Gastrocnemius medialis (tissue), 4 donors: Measurements from ENCODE around the gene DPP10. TPM values are rescaled to one million over a fixed set of nuclear protein-coding genes. Genes with fewer than 3 reads are reported as not detected.

ENCODE experiments used
- ATAC-seq, 2 donors: fragments of 150-250 bp; one replicate each; pipeline ENCODE4 v1.9.1; 2016
- DNase-seq, 2 donors: peaks; one replicate each; pipeline ENCODE4 v3.0.0-alpha.2; 2019
- H3K27ac ChIP-seq, 4 donors: fragments of 200-600 bp; sonication (generic); 1 replicate in 1 of 4; 2 replicates in 3 of 4; pipeline ENCODE4 v1.5.1; 2016 to 2018; ENCODE audit warnings: mild to moderate bottlenecking in 2 of 4, moderate library complexity in 1 of 4
- H3K27me3 ChIP-seq, 3 donors: fragments of 200-600 bp; sonication (generic) in 2 of 3; 1 replicate in 1 of 3; 2 replicates in 2 of 3; pipeline versions ENCODE4 v1.5.1 to v1.6.0; 2016 to 2019; ENCODE audit warnings: mild to moderate bottlenecking in 1 of 3, moderate library complexity in 1 of 3
- H3K36me3 ChIP-seq, 2 donors: fragments of 200-600 bp; sonication (generic) in 1 of 2; one replicate each; pipeline ENCODE4 v1.5.1; 2017 to 2018
- H3K4me1 ChIP-seq, 2 donors: fragments of 200-600 bp; sonication (generic) in 1 of 2; one replicate each; pipeline ENCODE4 v1.5.1; 2016 to 2017; ENCODE audit warnings: mild to moderate bottlenecking in 2 of 2
- H3K4me3 ChIP-seq, 4 donors: fragments of 200-600 bp; sonication (generic) in 3 of 4; 1 replicate in 1 of 4; 2 replicates in 3 of 4; pipeline ENCODE4 v1.5.1; 2016 to 2019; ENCODE audit warnings: mild to moderate bottlenecking in 2 of 4
- H3K9me3 ChIP-seq, 3 donors: fragments of 200-600 bp; sonication (generic) in 2 of 3; 1 replicate in 1 of 3; 2 replicates in 2 of 3; pipeline ENCODE4 v1.5.1; 2016 to 2019
- POLR2A ChIP-seq, 2 donors: fragments of 450-650 bp; IDR thresholded peaks; one replicate each; pipeline ENCODE4 v1.6.1; 2017; ENCODE audit warnings: antibody characterized with exemption in 2 of 2, mild to moderate bottlenecking in 2 of 2, moderate library complexity in 2 of 2
- in situ Hi-C, 4 donors: fragments of 200-750 bp; cut with MboI; loops; one replicate each; pipeline versions ENCODE4 v1.15.0 to v1.8.0; 2017; ENCODE audit warnings: low sequenced_read_pairs in 4 of 4
- intact Hi-C: fragments of 100-400 bp; cut with DNase I; formaldehyde crosslinking; loops from one replicate; pipeline ENCODE4 v1.15.1; 2023; ENCODE audit warnings: low total_unique reads
- total RNA-seq, 4 donors: library from RNA; depleted of rRNA; stranded (reverse); fragments of >200 nt; gene quantifications; one replicate each; pipeline versions ENCODE4 v1.1.0 to v1.2.3, GENCODE V29; 2016
- TF ChIP-seq, protein P1 (sequence below), 5 experiments: fragments of 450-650 bp in 3 of 5; fragments of 200-600 bp in 2 of 5; sonication (generic) in 2 of 5; IDR thresholded peaks in 4 of 5; conservative IDR thresholded peaks in 1 of 5; 1 replicate in 4 of 5; 2 replicates in 1 of 5; pipeline ENCODE4 v1.5.1; 2016 to 2019; ENCODE audit warnings: antibody characterized with exemption in 5 of 5, mild to moderate bottlenecking in 3 of 5, moderate library complexity in 3 of 5

The DPP10 gene
- total RNA-seq, 4 donors from 2014 or later: not detected

DNA sequence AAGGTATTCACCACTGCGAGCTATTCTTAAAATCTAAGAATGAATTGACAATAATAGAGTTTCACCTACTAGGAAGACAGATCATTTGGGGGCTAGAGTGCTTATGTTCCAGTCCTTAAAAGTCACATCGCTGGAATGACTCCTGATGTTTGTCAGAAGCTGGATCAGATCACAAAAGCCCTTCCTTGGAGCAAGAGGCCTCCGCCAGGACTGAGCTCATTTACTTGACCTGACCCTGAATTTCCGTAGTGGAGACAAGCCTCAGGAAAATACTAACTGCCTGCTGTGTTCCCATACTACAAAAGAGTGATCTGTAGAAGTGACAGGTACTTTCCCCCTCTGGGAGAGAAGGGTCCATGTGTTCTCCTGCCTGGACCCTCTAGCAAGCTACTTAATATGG lies 483.9 kb downstream of the DPP10 start:
- no peaks in the 10 kb centered on the region for H3K4me1 ChIP-seq
- no peak overlapping the region for H3K4me3 ChIP-seq
- in situ Hi-C loops: no loop called here
- TF ChIP-seq, protein P1, sequence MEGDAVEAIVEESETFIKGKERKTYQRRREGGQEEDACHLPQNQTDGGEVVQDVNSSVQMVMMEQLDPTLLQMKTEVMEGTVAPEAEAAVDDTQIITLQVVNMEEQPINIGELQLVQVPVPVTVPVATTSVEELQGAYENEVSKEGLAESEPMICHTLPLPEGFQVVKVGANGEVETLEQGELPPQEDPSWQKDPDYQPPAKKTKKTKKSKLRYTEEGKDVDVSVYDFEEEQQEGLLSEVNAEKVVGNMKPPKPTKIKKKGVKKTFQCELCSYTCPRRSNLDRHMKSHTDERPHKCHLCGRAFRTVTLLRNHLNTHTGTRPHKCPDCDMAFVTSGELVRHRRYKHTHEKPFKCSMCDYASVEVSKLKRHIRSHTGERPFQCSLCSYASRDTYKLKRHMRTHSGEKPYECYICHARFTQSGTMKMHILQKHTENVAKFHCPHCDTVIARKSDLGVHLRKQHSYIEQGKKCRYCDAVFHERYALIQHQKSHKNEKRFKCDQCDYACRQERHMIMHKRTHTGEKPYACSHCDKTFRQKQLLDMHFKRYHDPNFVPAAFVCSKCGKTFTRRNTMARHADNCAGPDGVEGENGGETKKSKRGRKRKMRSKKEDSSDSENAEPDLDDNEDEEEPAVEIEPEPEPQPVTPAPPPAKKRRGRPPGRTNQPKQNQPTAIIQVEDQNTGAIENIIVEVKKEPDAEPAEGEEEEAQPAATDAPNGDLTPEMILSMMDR (IDR thresholded peaks at IDR 0.05 in 4 of 5, conservative IDR thresholded peaks at IDR 0.05 in 1 of 5): no peak
- TF ChIP-seq POLR2A (IDR thresholded peaks at IDR 0.05): no peak
- no peaks in the 10 kb centered on the region for H3K36me3 ChIP-seq
- no peaks in the 10 kb centered on the region for H3K27me3 ChIP-seq
- no peak for DNase-seq
- no peak for ATAC-seq
- intact Hi-C loops: no loop called here
- H3K27ac ChIP-seq: no peak overlapping the region
- no peaks in the 10 kb centered on the region for H3K9me3 ChIP-seq

DNA sequence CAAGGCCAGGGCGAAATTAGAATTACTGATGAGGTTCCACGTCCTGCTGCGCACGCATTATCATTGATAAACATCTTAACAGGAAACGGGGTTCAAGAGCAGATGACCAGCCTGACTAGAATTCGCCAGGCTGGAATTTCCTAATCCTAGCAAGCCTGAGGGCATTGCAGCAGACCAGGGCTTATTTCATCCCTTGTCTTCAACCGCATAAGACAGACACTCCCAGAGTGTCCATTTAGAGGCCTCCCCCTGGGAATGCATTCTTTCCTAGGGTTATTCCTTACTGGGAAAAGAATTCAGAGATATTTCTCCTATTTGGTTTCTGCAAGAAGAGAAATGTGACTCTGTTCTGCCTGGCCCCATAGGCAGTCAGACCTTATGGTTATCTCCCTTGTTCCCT lies 486.8 kb downstream of the DPP10 start:
- Histone ChIP-seq H3K27me3 (no peaks in the 10 kb centered on the region), H3K27ac (no peak overlapping the region), H3K9me3 (no peaks in the 10 kb centered on the region), H3K4me3 (no peak overlapping the region), H3K4me1 (no peaks in the 10 kb centered on the region), H3K36me3 (no peaks in the 10 kb centered on the region)
- DNase-seq (no peak), ATAC-seq (no peak)
- no peak for TF ChIP-seq POLR2A (IDR thresholded peaks at IDR 0.05)
- TF ChIP-seq, protein P1 (IDR thresholded peaks at IDR 0.05 in 4 of 5, conservative IDR thresholded peaks at IDR 0.05 in 1 of 5): no peak
- intact Hi-C loops: no loop called here
- in situ Hi-C loops: no loop called here

DNA sequence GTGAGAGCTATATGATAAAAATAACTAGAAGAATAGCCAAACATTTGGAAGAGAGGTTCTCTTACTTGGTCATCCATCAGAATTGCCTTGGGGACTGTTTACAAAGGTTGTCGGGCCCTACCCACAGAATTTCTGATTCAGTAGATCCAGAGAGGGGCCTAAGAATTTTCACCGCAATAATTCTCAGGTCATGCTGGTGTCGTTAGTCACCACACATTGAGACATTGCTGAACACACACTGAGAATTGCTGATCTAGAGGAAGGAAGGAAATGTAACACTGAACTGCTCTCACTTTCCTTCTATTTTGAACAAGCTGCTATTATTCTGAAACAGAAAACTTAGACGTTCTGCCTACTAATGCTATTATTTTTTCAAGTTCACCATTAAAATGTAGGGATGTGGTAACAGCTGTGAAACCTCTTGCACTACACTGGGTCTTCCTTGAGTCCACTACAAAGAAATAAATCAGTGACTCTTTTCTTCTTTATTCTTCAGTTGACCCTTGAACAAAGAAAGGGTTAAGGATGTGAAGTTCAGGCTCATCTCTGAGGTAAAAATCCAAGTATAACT lies 491.3 kb downstream of the DPP10 start:
- Histone ChIP-seq H3K4me1 (no peaks in the 10 kb centered on the region), H3K27me3 (no peaks in the 10 kb centered on the region), H3K4me3 (no peak overlapping the region), H3K36me3 (no peaks in the 10 kb centered on the region), H3K27ac (no peak overlapping the region), H3K9me3 (no peaks in the 10 kb centered on the region)
- ATAC-seq (no peak), DNase-seq (no peak)
- in situ Hi-C loops: no loop called here
- intact Hi-C loops: no loop called here
- TF ChIP-seq, protein P1 (IDR thresholded peaks at IDR 0.05 in 4 of 5, conservative IDR thresholded peaks at IDR 0.05 in 1 of 5): no peak
- TF ChIP-seq POLR2A (IDR thresholded peaks at IDR 0.05): no peak

DNA sequence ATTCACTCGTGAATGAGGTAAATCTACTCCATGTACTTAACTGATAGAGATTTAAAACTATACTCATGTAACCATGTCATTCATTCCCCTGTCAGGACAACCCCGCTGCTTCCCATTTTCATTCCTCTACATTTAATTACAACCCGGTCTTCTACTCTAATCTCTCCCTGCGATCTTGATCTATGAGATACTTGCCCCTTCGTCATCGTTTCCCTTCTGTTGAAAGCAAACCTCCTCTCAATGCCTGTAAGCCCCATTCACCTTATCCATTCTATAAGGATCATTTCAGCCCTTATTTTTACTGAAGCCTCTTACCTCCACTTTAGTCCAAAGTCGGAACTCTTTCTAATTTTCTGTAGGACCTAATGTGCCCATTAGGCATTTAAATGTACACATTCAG lies 492.6 kb downstream of the DPP10 start:
- DNase-seq (no peak), ATAC-seq (no peak)
- in situ Hi-C loops (no loop called here), intact Hi-C loops (no loop called here)
- TF ChIP-seq POLR2A (IDR thresholded peaks at IDR 0.05): no peak
- TF ChIP-seq, protein P1 (IDR thresholded peaks at IDR 0.05 in 4 of 5, conservative IDR thresholded peaks at IDR 0.05 in 1 of 5): no peak
- Histone ChIP-seq H3K36me3 (no peaks in the 10 kb centered on the region), H3K9me3 (no peaks in the 10 kb centered on the region), H3K4me3 (no peak overlapping the region), H3K27me3 (no peaks in the 10 kb centered on the region), H3K27ac (no peak overlapping the region), H3K4me1 (no peaks in the 10 kb centered on the region)

DNA sequence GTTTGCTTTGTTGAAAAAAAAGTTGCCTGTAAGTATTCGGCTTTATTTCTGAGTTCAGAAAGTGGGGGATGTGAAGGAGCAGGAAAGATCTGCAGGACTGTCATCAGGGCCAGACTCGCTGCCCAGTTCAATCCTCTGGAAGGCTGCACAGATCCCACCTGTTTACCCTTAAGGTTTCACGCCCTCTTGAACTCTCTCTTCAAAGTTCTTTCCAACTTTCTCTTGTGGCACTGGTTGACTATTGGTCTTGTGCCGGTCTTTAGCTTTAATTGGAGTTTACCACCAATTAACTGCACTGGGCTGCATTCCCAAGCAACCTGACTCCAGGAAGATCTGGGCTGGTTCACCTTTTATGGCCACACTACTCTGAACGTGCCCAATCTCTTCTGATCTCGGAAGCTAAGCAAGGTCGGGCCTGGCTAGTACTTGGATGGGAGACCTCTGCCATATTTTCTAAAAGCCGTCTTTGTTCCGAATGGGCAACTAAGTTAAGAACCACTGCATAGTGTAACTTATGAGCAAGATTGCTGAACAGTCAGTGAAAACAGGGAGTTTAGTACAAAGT lies 495.0 kb downstream of the DPP10 start:
- no peaks in the 10 kb centered on the region for H3K4me1 ChIP-seq
- no peaks in the 10 kb centered on the region for H3K27me3 ChIP-seq
- intact Hi-C loops: no loop called here

More for the DNA sequence above, 495.0 kb downstream of the DPP10 start:
- in situ Hi-C loops: no loop called here
- no peak for ATAC-seq
- H3K4me3 ChIP-seq: no peak overlapping the region
- no peak overlapping the region for H3K27ac ChIP-seq
- H3K36me3 ChIP-seq: no peaks in the 10 kb centered on the region
- H3K9me3 ChIP-seq: no peaks in the 10 kb centered on the region
- TF ChIP-seq POLR2A (IDR thresholded peaks at IDR 0.05): no peak
- TF ChIP-seq, protein P1 (IDR thresholded peaks at IDR 0.05 in 4 of 5, conservative IDR thresholded peaks at IDR 0.05 in 1 of 5): no peak
- no peak for DNase-seq
